Measurements from ENCODE around the gene OR2F2.
A peak's percentile ranks its signal among the peaks of the same experiment; 100 is the strongest.

Gene OR2F2

DNA sequence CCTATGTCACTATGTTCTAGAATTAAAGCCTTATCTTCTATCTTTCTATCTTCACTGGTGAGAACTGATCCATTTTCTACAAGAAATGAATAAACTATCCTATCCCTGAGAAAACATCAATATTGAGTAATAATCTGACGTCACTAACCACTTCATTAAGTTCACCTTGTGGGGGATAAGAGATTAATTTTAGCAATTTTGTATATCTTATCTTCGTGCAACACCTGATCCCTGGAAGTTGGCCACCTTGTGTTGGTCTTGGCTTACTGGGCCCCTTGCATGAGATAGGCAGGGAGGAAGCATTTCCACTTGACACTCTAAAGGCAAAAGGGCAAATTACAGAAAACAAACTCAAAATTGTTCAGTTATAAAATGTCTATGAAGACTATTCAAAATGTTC is 45.0 kb downstream of the OR2F2 start:
- DNase-seq (ENCODE audit: low spot score), result peak; percentile 6

DNA sequence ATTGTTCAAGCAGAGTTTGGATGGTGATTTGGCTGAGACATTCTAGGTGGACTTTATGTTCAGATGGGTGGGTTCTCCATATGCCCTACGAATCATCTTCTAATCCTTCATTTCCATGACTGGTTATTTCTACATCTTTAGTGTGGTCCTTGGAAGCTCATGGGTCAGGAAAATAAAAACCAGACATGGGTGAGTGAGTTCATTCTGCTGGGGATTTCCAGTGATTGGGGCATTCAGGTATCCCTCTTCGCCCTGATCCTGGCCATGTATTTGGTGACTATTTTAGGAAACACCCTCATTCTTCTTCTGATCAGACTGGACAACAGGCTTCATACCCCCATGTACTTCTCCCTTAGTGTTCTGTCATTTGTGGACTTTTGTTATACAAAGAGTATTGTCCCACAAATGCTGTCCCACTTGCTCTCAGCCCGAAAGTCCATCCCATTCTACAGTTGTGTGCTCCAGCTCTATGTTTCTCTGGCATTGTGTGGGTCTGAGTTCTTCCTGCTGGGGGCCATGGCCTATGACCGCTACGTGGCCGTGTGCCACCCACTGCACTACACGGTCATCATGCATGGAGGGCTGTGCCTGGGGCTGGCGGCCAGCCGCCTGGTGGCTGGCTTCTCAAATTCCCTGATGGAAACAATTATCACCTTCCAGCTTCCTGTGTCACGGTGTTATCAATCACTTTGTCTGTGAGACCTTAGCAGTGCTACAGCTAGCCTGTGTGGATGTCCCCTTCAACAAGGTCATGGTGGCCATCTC is 45.9 kb downstream of the OR2F2 start:
- peak; percentile 84 for DNase-seq (ENCODE audit: low spot score)

DNA sequence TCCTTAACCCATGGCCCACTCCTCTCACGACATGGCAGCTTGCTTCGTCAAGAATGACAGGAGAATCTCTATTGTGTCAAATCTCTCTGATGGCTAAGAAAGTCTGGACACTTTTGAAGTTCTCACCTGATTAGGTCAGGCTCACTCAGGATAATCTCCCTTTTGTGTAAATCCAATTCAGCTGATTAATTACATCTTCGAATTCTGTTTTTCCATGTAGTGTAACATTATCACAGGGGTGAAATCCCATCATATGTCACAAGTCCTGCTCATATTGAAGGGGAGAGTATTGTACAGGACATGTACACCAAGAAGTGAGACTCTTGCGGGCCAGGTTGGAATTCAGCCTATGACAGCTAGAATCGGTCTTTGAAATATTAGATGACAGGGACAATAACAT is 48.9 kb downstream of the OR2F2 start:
- DNase-seq (ENCODE audit: low spot score), result no peak

All from kidney tubule cell (primary cell).